Loucy (cell line): ENCODE results near the gene CYP4F22.

Experiments used
- H2AFZ ChIP-seq: fragments of 200-600 bp; sonication (generic); 2 replicates; pipeline ENCODE4 v1.6.0; 2016; ENCODE audit warnings: antibody characterized with exemption, mild to moderate bottlenecking, low read length, moderate library complexity
- H3F3A ChIP-seq: fragments of 200-600 bp; 2 replicates; pipeline ENCODE4 v1.6.0; 2016; ENCODE audit warnings: antibody characterized with exemption, low read depth, mild to moderate bottlenecking
- H3K27me3 ChIP-seq: fragments of 200-600 bp; sonication (generic); 2 replicates; pipeline ENCODE4 v1.6.1; 2014; ENCODE audit warnings: low read length, mild to moderate bottlenecking; ENCODE audit not compliant: insufficient read depth, poor library complexity, severe bottlenecking
- H3K36me3 ChIP-seq: fragments of 200-600 bp; sonication (generic); 2 replicates; pipeline ENCODE4 v1.6.1; 2016; ENCODE audit warnings: low read length; ENCODE audit not compliant: insufficient read depth
- H3K4me1 ChIP-seq: fragments of 200-600 bp; sonication (generic); 2 replicates; pipeline ENCODE4 v1.5.1; 2014; ENCODE audit warnings: low read length, mild to moderate bottlenecking; ENCODE audit not compliant: insufficient read depth, poor library complexity, severe bottlenecking
- H3K4me2 ChIP-seq: fragments of 200-600 bp; sonication (generic); 2 replicates; pipeline ENCODE4 v1.6.0; 2014; ENCODE audit warnings: antibody characterized with exemption, low read length, low read depth, mild to moderate bottlenecking; ENCODE audit not compliant: poor library complexity, severe bottlenecking
- H3K4me3 ChIP-seq: fragments of 200-600 bp; sonication (generic); 2 replicates; pipeline ENCODE4 v1.5.1; 2014; ENCODE audit warnings: low read length, mild to moderate bottlenecking, mixed read lengths; ENCODE audit not compliant: poor library complexity, severe bottlenecking
- H3K79me2 ChIP-seq: fragments of 200-600 bp; sonication (generic); 2 replicates; pipeline ENCODE4 v1.6.1; 2014; ENCODE audit warnings: low read length; ENCODE audit not compliant: insufficient read depth
- H3K9ac ChIP-seq: fragments of 200-600 bp; sonication (generic); 2 replicates; pipeline ENCODE4 v1.6.0; 2014; ENCODE audit warnings: mild to moderate bottlenecking, low read depth, low read length, moderate library complexity; ENCODE audit not compliant: poor library complexity, severe bottlenecking
- H3K9me2 ChIP-seq: fragments of 200-600 bp; sonication (generic); replicated peaks from 2 replicates; pipeline ENCODE4 v1.6.1; 2016; ENCODE audit warnings: low read depth, low read length, mixed read lengths
- H3K9me3 ChIP-seq: fragments of 200-600 bp; sonication (generic); 2 replicates; pipeline ENCODE4 v1.6.1; 2014; ENCODE audit warnings: mild to moderate bottlenecking, antibody characterized with exemption, low read length, low read depth; ENCODE audit not compliant: insufficient read depth
- H4K20me1 ChIP-seq: fragments of 200-600 bp; sonication (generic); 2 replicates; pipeline ENCODE4 v1.6.0; 2014; ENCODE audit warnings: antibody characterized with exemption, low read length, mild to moderate bottlenecking; ENCODE audit not compliant: insufficient read depth, poor library complexity, severe bottlenecking
- CTCF ChIP-seq: fragments of 200-600 bp; sonication (generic); conservative IDR thresholded peaks from 2 replicates; pipeline ENCODE4 v1.5.1; 2014; ENCODE audit warnings: mild to moderate bottlenecking, antibody characterized with exemption, low read length
- EZH2phosphoT487 ChIP-seq: fragments of 200-600 bp; IDR thresholded peaks from 2 replicates; pipeline ENCODE4 v1.6.1; 2018; ENCODE audit warnings: antibody characterized with exemption, mild to moderate bottlenecking, moderate library complexity, borderline replicate concordance

CYP4F22 gene

GRCh38 chr19:15475169-15475568 lies 33.2 kb upstream of the CYP4F22 start:
- Histone ChIP-seq H3K4me2 (no peak overlapping the region), H3K9ac (no peak overlapping the region), H3K9me3 (no peaks in the 10 kb centered on the region), H3K4me3 (no peak overlapping the region), H3K36me3 (no peaks in the 10 kb centered on the region), H3K79me2 (no peaks in the 10 kb centered on the region), H4K20me1 (no peaks in the 10 kb centered on the region), H3K27me3 (no peaks in the 10 kb centered on the region), H2AFZ (no peak overlapping the region), H3K4me1 (peaks cover 17% of the 10 kb centered on the region), H3F3A (peaks cover 3% of the 10 kb centered on the region; the same call in 1 of the 2 replicates), H3K9me2 (no peaks in the 10 kb centered on the region)
- TF ChIP-seq CTCF (no peak), EZH2phosphoT487 (no peak)

- Histone ChIP-seq H3K36me3 (no peaks in the 10 kb centered on the region), H3F3A (peaks cover 3% of the 10 kb centered on the region; the same call in 1 of the 2 replicates), H3K9me2 (no peaks in the 10 kb centered on the region), H3K9me3 (no peaks in the 10 kb centered on the region), H3K4me3 (no peak overlapping the region), H3K4me2 (no peak overlapping the region), H3K9ac (no peak overlapping the region), H4K20me1 (no peaks in the 10 kb centered on the region), H3K27me3 (no peaks in the 10 kb centered on the region), H3K4me1 (peaks cover 17% of the 10 kb centered on the region), H2AFZ (no peak overlapping the region), H3K79me2 (no peaks in the 10 kb centered on the region)
- TF ChIP-seq CTCF: no peak
- no peak for TF ChIP-seq EZH2phosphoT487
Observed at GRCh38 chr19:15475611-15476010, 32.7 kb upstream of the CYP4F22 start.

GRCh38 chr19:15476325-15476724 lies 32.0 kb upstream of the CYP4F22 start:
- H3K36me3 ChIP-seq: no peaks in the 10 kb centered on the region
- H3K4me3 ChIP-seq: no peak overlapping the region
- no peaks in the 10 kb centered on the region for H3K9me2 ChIP-seq
- H3F3A ChIP-seq: peaks cover 3% of the 10 kb centered on the region; the same call in 1 of the 2 replicates
- no peaks in the 10 kb centered on the region for H3K27me3 ChIP-seq
- no peaks in the 10 kb centered on the region for H3K9me3 ChIP-seq
- no peaks in the 10 kb centered on the region for H3K79me2 ChIP-seq
- TF ChIP-seq CTCF: no peak
- no peak for TF ChIP-seq EZH2phosphoT487
- no peak overlapping the region for H2AFZ ChIP-seq
- no peak overlapping the region for H3K4me2 ChIP-seq
- peaks cover 17% of the 10 kb centered on the region for H3K4me1 ChIP-seq
- H4K20me1 ChIP-seq: no peaks in the 10 kb centered on the region
- H3K9ac ChIP-seq: no peak overlapping the region
